LNCaP clone FGC (cell line): ENCODE results near the gene MYD88.

Source experiments
- DNase-seq: peaks from one replicate; pipeline ENCODE4 v3.0.0-alpha.2; 2011; ENCODE audit warnings: low read depth
- H3K4me3 ChIP-seq: 2 replicates; pipeline ENCODE4 v1.5.1; 2011; ENCODE audit warnings: mild to moderate bottlenecking, low read depth, low read length, control low read depth
- CTCF ChIP-seq: IDR thresholded peaks from 2 replicates; pipeline ENCODE4 v1.5.1; 2012; ENCODE audit warnings: mild to moderate bottlenecking; ENCODE audit not compliant: control insufficient read depth, insufficient read depth; ENCODE audit errors: extremely low read depth

MYD88 gene

GRCh38 chr3:38167591-38167990, 29.1 kb downstream of the MYD88 start:
- TF ChIP-seq CTCF, result no peak
- no peak overlapping the region for H3K4me3 ChIP-seq
- DNase-seq, result no peak

GRCh38 chr3:38168151-38169026, 29.9 kb downstream of the MYD88 start:
- H3K4me3 ChIP-seq, result no peak overlapping the region
- no peak for TF ChIP-seq CTCF
- DNase-seq, result no peak

GRCh38 chr3:38169027-38169317, 30.5 kb downstream of the MYD88 start:
- H3K4me3 ChIP-seq, result no peak overlapping the region
- DNase-seq, result no peak
- no peak for TF ChIP-seq CTCF

- no peak overlapping the region for H3K4me3 ChIP-seq
- DNase-seq, result no peak
Measured at GRCh38 chr3:38170722-38171121, 32.3 kb downstream of the MYD88 start.

GRCh38 chr3:38171622-38172021, 33.2 kb downstream of the MYD88 start:
- no peak for DNase-seq
- no peak for TF ChIP-seq CTCF
- H3K4me3 ChIP-seq, result no peak overlapping the region

More at GRCh38 chr3:38170722-38171121, 32.3 kb downstream of the MYD88 start:
- TF ChIP-seq CTCF, result no peak

GRCh38 chr3:38173834-38174418, 35.5 kb downstream of the MYD88 start:
- no peak for DNase-seq
- no peak for TF ChIP-seq CTCF
- no peak overlapping the region for H3K4me3 ChIP-seq
